Suprapubic skin (tissue), 4 donors: ENCODE measurements around the gene SREBF1. TPM values are rescaled to one million over a fixed set of nuclear protein-coding genes. Genes with fewer than 3 reads are reported as not detected.

Experiments
- DNase-seq, 2 donors: peaks; one replicate each; pipeline ENCODE4 v3.0.0-alpha.2; 2019; ENCODE audit warnings: low spot score in 2 of 2
- H3K27ac ChIP-seq: fragments of 200-600 bp; sonication (generic); one replicate; pipeline ENCODE4 v1.5.1; 2019
- H3K27me3 ChIP-seq: fragments of 200-600 bp; sonication (generic); one replicate; pipeline ENCODE4 v1.5.1; 2019
- H3K36me3 ChIP-seq: fragments of 200-600 bp; sonication (generic); one replicate; pipeline ENCODE4 v1.5.1; 2019
- H3K4me1 ChIP-seq: fragments of 200-600 bp; sonication (generic); one replicate; pipeline ENCODE4 v1.5.1; 2019
- H3K4me3 ChIP-seq: fragments of 200-600 bp; sonication (generic); one replicate; pipeline ENCODE4 v1.5.1; 2019; ENCODE audit warnings: mild to moderate bottlenecking
- H3K9me3 ChIP-seq: fragments of 200-600 bp; sonication (generic); one replicate; pipeline ENCODE4 v1.5.1; 2019
- CTCF ChIP-seq, 2 donors: fragments of 200-600 bp in 1 of 2; fragments of 450-650 bp in 1 of 2; sonication (generic) in 1 of 2; IDR thresholded peaks; one replicate each; pipeline ENCODE4 v1.5.1; 2016 to 2019; ENCODE audit warnings: antibody characterized with exemption in 2 of 2, mild to moderate bottlenecking in 1 of 2, moderate library complexity in 1 of 2
- EP300 ChIP-seq: sonication (generic); formaldehyde crosslinking; IDR thresholded peaks from one replicate; pipeline ENCODE4 v1.6.1; 2017; ENCODE audit warnings: antibody characterized with exemption
- POLR2A ChIP-seq, 2 donors: fragments of 450-650 bp; IDR thresholded peaks; one replicate each; pipeline ENCODE4 v1.6.1; 2017; ENCODE audit warnings: antibody characterized with exemption in 2 of 2, mild to moderate bottlenecking in 2 of 2, moderate library complexity in 2 of 2
- POLR2AphosphoS5 ChIP-seq, 3 donors: sonication (generic); formaldehyde crosslinking; IDR thresholded peaks; one replicate each; pipeline ENCODE4 v1.6.1; 2017; ENCODE audit warnings: antibody characterized with exemption in 3 of 3
- WGBS: methylation state at CpG from one replicate; pipeline ENCODE4 v1.1.5; 2018; 5-methylcytosine and 5-hydroxymethylcytosine counted together
- total RNA-seq, 4 donors: library from RNA; depleted of rRNA; stranded (reverse); fragments of >200 nt; gene quantifications; one replicate each; pipeline ENCODE4 v1.1.0, GENCODE V29; 2016

Gene SREBF1
- total RNA-seq, 4 donors from 2014 or later, result 78.1 to 124 (median 91.7) TPM

DNA sequence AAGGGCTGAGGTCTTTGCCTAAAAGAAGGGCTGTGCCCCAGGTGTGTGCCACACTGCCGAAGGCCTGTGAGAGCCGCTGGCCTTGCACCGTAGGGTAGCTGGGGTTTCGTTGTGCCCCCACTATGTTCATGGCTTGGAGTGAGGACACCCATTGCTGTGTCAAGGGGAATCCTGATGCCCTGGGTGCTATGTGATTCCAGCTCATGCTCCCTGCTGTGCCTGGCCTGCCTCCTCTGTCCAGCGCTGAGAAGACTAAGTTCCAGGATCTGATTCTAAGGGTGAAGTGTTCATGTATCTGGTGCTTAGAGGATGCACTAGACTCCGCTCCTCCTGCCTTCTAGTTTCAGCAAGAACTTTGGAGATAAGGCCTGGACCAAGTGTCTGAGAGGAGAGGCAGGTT, 47.4 kb downstream of the SREBF1 start:
- H3K27me3 ChIP-seq, result no peaks in the 10 kb centered on the region
- no peak for DNase-seq
- no peak overlapping the region for H3K4me3 ChIP-seq
- H3K4me1 ChIP-seq, result peaks cover 35% of the 10 kb centered on the region
- no peaks in the 10 kb centered on the region for H3K9me3 ChIP-seq
- peaks cover 17% of the 10 kb centered on the region for H3K36me3 ChIP-seq
- 93% methylated on average over 6 of the region's 6 CpGs for WGBS
- TF ChIP-seq EP300 (no peak), POLR2AphosphoS5 (IDR thresholded peaks at IDR 0.05) (no peak), POLR2A (IDR thresholded peaks at IDR 0.05) (no peak), CTCF (IDR thresholded peaks at IDR 0.05) (no peak)
- no peak overlapping the region for H3K27ac ChIP-seq

- H3K9me3 ChIP-seq, result no peaks in the 10 kb centered on the region
- TF ChIP-seq EP300 (no peak), POLR2A (IDR thresholded peaks at IDR 0.05) (no peak), CTCF (IDR thresholded peaks at IDR 0.05) (no peak), POLR2AphosphoS5 (IDR thresholded peaks at IDR 0.05) (no peak)
- H3K27ac ChIP-seq, result no peak overlapping the region
- H3K4me3 ChIP-seq, result no peak overlapping the region
- no peaks in the 10 kb centered on the region for H3K27me3 ChIP-seq
- WGBS, result 100% methylated on average over 2 of the region's 8 CpGs
- DNase-seq, result no peak
- peaks cover 12% of the 10 kb centered on the region for H3K36me3 ChIP-seq
- peaks cover 40% of the 10 kb centered on the region for H3K4me1 ChIP-seq
Measured at GRCh38 chr17:17788967-17789366, 47.8 kb downstream of the SREBF1 start.

DNA sequence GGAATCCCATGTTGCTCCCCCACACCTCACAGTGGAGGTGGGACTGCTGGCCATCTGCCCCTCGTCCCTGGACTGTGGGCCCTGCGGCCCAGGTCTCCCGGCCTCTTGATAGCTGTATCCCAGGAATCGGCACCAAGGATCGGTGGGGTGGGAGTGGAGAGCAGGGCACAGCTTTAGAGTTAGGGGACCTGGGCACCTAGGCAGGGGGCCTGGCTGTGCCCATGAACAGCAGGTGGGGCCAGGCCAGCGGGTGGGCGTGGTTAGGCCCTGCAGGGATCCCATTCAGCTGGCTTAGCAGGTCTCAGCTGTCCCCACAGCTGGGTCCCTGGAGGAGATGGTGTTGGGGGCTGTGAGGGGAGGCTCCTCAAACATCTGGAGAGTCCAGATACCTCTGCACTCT, 49.2 kb downstream of the SREBF1 start:
- DNase-seq, result no peak
- Histone ChIP-seq H3K27me3 (no peaks in the 10 kb centered on the region), H3K4me3 (no peak overlapping the region), H3K27ac (no peak overlapping the region), H3K9me3 (no peaks in the 10 kb centered on the region), H3K4me1 (peaks cover 48% of the 10 kb centered on the region), H3K36me3 (no peaks in the 10 kb centered on the region)
- 76% methylated on average over 6 of the region's 7 CpGs for WGBS
- no peak for TF ChIP-seq POLR2A (IDR thresholded peaks at IDR 0.05)
- TF ChIP-seq POLR2AphosphoS5 (IDR thresholded peaks at IDR 0.05), result no peak
- TF ChIP-seq CTCF (IDR thresholded peaks at IDR 0.05), result no peak
- TF ChIP-seq EP300, result no peak

DNA sequence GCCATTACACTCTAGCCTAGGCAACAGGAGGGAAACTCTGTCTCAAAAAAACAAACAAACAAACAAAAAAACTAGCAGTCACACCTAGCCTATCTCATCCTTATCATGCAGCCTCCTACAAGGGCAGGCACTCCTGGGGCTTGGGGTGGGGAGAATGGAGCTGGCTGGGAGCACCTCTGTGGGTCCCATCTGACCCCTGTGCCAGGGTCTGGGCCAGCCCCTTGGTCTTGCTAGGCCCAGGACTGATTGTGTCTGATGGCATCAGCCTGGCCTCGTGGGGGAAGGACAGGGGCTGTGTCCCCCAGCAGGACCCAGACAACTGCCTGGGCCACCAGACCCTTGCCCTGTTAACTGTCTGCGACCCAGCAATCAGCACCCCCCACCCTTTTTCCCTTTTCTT, 49.8 kb downstream of the SREBF1 start:
- H3K9me3 ChIP-seq, result no peaks in the 10 kb centered on the region
- TF ChIP-seq POLR2AphosphoS5 (IDR thresholded peaks at IDR 0.05) (no peak), POLR2A (IDR thresholded peaks at IDR 0.05) (no peak), EP300 (no peak), CTCF (IDR thresholded peaks at IDR 0.05) (no peak)
- H3K27ac ChIP-seq, result no peak overlapping the region
- WGBS, result 81% methylated on average over 2 of the region's 2 CpGs
- no peak for DNase-seq
- H3K4me1 ChIP-seq, result peaks cover 48% of the 10 kb centered on the region
- H3K36me3 ChIP-seq, result no peaks in the 10 kb centered on the region
- H3K27me3 ChIP-seq, result no peaks in the 10 kb centered on the region
- H3K4me3 ChIP-seq, result no peak overlapping the region

DNA sequence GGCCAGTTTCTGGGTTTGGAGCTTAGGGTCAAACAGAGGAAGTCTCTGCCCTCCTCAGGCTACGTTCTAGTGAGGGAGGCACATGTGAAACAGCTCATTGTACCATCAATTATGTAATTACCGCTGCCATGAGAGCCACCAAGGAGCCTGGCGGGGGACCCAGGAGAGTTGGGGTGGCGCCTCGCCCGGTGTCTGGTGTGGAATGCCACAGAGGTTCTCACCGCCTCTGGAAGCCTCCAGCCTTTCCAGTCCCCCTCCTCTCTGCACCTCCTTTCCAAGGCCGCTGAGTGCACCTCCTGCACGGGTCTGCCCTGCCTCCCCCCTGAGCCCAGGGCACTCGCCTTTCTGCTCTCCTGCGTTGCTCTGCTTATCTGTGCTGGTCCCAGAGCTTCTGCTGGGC, 51.4 kb downstream of the SREBF1 start:
- H3K27me3 ChIP-seq, result no peaks in the 10 kb centered on the region
- H3K27ac ChIP-seq, result no peak overlapping the region
- no peaks in the 10 kb centered on the region for H3K9me3 ChIP-seq
- H3K4me3 ChIP-seq, result no peak overlapping the region
- no peak for TF ChIP-seq EP300
- no peak for TF ChIP-seq CTCF (IDR thresholded peaks at IDR 0.05)
- no peak for TF ChIP-seq POLR2A (IDR thresholded peaks at IDR 0.05)
- no peak for TF ChIP-seq POLR2AphosphoS5 (IDR thresholded peaks at IDR 0.05)
- H3K4me1 ChIP-seq, result peaks cover 52% of the 10 kb centered on the region
- no peaks in the 10 kb centered on the region for H3K36me3 ChIP-seq
- 61% methylated on average over 11 of the region's 11 CpGs for whole genome bisulfite sequencing
- DNase-seq, result no peak
